GM21360 (cell line): Measurements from ENCODE around the gene ELMO1.

Experiments used
- ATAC-seq: cut with Tn5 transposase; IDR thresholded peaks from one replicate; pipeline ENCODE4 v1.9.1; 2021; ENCODE audit warnings: mild to moderate bottlenecking, moderate library complexity; ENCODE audit not compliant: unreplicated experiment

The ELMO1 gene

DNA sequence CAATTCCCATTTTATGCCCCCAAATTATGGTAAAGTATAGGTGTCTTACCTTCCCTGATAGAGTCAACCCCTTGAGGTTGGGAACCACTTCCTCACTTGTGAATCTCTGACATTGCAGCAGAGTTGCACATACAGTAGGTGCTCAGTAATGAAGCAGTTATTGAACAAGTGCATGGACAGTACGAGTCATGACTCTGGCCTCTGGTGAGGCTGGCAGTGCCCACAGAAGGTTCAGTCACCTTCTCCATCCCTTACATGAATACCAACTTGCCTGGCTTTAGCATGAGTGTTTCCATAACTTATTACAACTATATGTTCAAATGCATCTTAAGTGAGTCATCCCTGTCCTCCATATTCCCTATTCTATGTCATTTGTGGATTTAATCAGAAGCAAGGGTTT lies 340.0 kb downstream of the ELMO1 start:
- no peak for ATAC-seq

DNA sequence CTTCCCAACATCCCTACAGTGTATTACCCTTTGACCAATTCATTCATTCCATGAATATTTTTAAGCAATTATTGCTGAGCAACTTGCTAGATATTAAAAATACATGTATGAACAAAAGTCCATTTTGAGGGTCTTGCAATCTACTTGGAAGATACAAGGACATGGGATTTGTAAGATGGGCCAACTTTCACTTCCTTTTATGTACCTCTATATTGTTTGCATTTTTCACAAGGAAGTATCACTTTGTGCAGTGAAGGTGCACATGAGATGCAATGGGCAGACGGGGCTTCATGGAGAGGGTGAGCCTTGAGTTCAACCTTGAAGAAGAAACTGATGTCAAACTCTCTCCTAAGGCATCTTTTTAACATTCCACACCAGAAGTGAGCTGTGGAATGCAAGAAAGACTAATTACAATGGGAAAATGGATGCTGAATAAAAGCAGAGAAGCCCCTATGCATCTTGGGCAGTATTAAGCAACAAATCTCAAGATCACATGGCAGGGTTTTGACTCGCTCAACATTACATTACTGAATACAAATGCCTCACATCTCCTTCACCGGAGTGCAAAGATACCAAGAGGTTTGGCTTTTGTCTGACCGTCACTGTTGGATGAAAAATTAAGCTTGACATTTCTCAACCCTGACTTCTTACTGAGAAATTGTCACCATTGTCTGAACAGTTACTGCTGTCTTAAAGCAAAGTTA lies 341.5 kb downstream of the ELMO1 start:
- ATAC-seq: no peak

DNA sequence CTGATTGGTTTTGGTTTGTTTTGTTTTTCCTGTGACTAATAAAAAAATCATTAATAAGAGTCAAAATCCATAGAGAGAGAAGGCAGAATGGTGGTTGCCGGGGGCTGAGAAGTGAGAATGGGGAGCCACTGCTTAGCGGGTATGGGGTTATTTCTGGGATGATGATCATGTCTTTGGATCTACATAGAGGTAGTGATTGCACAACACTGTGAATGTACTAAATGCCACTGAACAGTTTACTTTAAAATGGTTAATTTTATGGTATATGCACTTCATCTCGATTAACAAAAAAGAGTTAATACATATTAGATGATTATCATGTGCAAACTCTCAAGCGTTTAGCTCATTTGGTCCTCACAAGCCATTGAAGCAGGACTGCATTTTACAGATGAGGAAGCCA lies 342.9 kb downstream of the ELMO1 start:
- no peak for ATAC-seq

- ATAC-seq: no peak
Observed at GRCh38 chr7:37104822-37105518, 343.7 kb downstream of the ELMO1 start.

GRCh38 chr7:37102518-37103137 lies 346.0 kb downstream of the ELMO1 start:
- no peak for ATAC-seq

- ATAC-seq: no peak
Observed at GRCh38 chr7:37100735-37101331, 347.8 kb downstream of the ELMO1 start.

GRCh38 chr7:37098762-37099161 lies 349.9 kb downstream of the ELMO1 start:
- no peak for ATAC-seq

DNA sequence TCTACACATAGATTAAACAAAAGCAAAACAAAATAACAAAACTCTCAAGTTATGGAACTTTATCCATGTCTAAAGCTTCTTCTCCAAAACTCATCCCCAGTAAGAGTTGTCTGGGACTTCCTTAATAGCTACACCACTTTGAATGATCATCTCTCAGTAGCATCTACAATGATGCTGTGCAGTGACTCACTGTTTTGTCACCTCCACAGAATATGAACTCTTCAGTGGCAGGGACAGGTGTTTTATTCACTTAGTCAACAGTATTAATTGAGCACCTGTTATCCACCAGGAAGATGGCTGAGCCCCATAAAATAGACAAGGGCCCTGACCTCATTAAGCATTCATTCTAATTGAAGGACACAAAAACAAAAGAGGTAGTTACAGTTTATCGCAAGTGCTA lies 350.7 kb downstream of the ELMO1 start:
- no peak for ATAC-seq

DNA sequence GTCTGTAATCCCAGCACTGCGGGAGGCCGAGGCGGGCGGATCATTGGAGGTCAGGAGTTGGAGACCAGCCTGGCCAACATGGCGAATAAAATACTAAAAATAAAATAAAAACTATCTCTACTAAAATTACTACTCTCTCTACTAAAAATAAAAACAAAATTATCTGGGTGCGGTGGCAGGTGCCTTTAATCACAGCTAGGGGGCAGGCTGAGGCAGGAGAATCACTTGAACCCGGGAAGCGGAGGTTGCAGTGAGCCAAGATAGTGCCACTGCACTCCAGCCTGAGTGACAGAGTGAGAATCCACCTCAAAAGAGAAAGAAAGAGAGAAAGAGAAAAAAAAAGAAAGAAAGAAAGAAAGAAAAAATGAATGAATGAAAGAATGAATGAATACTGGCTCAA lies 351.4 kb downstream of the ELMO1 start:
- no peak for ATAC-seq

GRCh38 chr7:37096341-37096740 lies 352.3 kb downstream of the ELMO1 start:
- no peak for ATAC-seq

- ATAC-seq: no peak
Observed at GRCh38 chr7:37095122-37095521, 353.5 kb downstream of the ELMO1 start.

GRCh38 chr7:37093257-37093656 lies 355.4 kb downstream of the ELMO1 start:
- no peak for ATAC-seq

DNA sequence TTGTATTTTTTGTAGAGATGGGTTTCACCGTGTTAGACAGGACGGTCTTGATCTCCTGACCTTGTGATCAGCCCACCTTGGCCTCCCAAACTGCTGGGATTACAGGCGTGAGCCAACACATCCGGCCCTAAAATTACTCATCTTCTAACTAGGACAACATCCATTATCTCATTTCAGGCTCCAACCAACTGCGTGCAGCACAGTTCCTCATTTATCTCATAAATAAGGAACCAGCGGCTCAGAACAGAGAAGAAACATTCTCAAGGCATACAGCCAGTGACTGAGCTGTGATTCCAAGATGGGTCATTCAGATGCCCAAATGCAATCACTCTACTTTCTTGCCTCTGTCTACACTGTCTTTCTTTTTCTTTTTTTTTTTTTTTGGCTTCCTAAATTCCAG lies 356.1 kb downstream of the ELMO1 start:
- no peak for ATAC-seq

DNA sequence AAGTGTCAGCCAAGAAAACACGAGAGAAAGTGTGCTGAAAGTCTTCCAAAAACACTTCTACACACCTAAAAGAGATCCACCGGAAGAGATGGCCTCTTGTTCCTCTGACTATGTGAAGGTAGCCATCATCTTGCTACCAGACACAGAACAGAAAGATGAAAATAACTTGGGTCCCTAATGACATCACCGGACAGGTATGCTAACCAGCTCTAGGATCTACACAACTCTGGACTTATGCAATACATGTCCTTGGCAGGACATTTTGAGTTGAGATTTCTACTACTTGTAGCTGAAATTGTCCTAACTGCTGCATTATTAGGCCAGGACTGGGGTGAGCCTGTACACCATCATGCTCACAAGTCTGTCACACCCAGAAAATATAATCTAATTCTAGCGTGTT lies 358.7 kb downstream of the ELMO1 start:
- no peak for ATAC-seq

- ATAC-seq: no peak
Observed at GRCh38 chr7:37085600-37085999, 363.1 kb downstream of the ELMO1 start.

DNA sequence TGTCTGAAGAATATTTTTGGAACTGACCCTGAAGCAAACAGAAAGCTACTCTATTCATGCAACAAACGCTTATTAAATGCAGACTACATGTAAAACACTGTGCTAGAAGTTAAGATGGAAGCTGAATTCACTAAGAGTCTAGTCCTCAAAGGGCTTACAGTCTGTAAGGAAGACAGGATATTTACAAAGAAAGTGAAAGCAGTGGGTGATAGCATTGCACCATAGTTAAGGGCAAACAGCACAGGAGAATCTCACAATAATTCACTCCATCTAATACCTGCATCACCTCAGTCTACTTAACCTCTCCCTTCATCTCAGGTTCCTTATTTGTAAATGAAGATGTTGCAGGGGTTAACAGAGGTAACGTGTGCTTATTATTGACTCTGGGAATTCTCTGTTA lies 364.4 kb downstream of the ELMO1 start:
- ATAC-seq: no peak

DNA sequence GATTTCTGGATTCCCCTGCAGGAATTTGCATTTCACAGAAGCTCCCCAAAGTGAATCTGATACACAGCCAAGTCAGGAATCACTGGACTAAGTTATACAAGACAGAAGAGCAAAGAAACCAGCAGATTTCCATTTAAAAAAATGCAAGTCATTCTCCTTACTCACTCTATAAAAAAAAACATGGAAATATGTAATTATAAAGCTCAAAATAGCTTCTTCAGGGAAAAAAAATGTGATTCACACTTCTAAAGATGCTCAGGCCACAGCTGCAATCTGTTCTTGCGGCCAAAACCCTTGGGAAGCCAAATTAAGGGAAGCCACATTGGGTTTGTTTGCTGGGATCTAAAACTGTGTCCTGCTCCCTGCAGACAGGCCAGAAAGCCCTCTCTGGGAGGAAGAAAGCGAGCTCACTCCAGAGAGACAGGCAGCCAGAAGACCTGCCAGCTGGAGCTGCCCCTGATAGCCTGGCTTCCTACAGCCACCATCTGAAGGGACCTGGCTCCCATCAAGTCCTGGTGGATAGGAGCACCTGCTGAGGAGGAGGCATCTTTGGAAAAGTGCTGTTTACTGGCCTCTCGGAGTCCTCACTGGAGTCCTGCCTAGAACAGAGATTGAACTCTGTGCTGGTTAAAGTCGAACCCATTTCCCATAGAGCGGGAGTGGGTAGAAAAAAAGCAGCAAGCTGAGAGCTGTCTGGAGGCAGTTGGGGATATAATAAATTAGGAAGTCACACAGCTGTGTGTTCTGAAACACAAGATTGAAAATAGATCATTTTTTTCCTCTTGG lies 365.2 kb downstream of the ELMO1 start:
- no peak for ATAC-seq

GRCh38 chr7:37081436-37081835 lies 367.2 kb downstream of the ELMO1 start:
- ATAC-seq: no peak

DNA sequence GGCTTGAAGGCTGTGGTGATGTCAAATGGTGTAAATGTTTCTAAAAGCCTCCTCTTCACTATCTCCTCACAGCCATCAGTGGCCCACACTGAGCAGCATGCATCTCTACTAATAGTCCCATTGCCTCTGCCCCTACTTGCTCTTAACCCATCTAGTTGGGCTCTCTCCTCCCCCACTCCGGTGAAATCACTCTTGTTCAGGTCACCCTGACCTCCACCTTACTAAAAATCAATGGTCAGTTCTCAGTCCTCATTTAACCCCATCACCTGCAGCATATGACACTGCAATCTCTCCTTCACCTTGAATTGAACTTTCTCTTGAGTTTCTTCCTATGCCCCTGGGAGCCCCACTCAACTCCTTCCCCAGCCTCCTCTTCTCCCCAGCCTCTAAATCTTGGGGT lies 369.2 kb downstream of the ELMO1 start:
- no peak for ATAC-seq

DNA sequence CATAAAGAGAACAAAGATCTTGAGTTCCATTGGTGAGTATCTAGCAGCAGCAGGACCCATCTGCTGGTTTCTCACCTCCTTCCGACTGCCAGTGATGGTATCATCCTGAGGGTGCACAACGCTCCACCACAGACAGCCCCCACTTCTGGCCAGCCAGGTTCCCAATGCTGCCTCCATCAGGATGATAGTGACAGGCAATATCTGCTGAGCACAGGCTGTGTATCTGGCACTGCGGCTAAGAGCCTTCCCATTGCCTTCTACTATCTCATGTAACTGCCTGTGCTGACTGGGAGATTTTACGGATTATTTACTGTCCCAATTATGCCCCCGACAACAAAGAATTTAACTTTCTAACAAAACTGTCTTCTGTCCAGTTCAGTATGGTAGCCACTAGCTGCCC lies 372.0 kb downstream of the ELMO1 start:
- ATAC-seq: no peak

GRCh38 chr7:37074370-37074769 lies 374.3 kb downstream of the ELMO1 start:
- no peak for ATAC-seq
